Endodermal cell (in vitro differentiated cells): ENCODE measurements around the gene ARL5C. TPM values are rescaled to one million over a fixed set of nuclear protein-coding genes. Genes with fewer than 3 reads are reported as not detected.

ENCODE experiments used
- DNase-seq: peaks from one replicate; pipeline ENCODE4 v3.0.0-alpha.2; 2017
- H3K27ac ChIP-seq: 2 replicates; pipeline ENCODE4 v1.5.1; 2013; ENCODE audit warnings: mild to moderate bottlenecking, low read depth, low read length, moderate library complexity
- H3K27me3 ChIP-seq: 2 replicates; pipeline ENCODE4 v1.6.1; 2013; ENCODE audit warnings: mild to moderate bottlenecking, low read length, moderate library complexity; ENCODE audit not compliant: insufficient read depth, control insufficient read depth, poor library complexity, severe bottlenecking
- H3K36me3 ChIP-seq: 2 replicates; pipeline ENCODE4 v1.7.0; 2013; ENCODE audit warnings: mild to moderate bottlenecking, low read length, moderate library complexity; ENCODE audit not compliant: control insufficient read depth, insufficient read depth
- H3K4me1 ChIP-seq: one replicate; pipeline ENCODE4 v1.7.0; 2013; ENCODE audit warnings: low read length; ENCODE audit not compliant: control insufficient read depth, insufficient read depth
- H3K4me3 ChIP-seq: 2 replicates; pipeline ENCODE4 v1.5.1; 2013; ENCODE audit warnings: mild to moderate bottlenecking, low read length, moderate library complexity
- H3K9ac ChIP-seq: 2 replicates; pipeline ENCODE4 v1.6.1; 2013; ENCODE audit warnings: mild to moderate bottlenecking, low read length, moderate library complexity; ENCODE audit not compliant: poor library complexity, severe bottlenecking; ENCODE audit errors: extremely low read depth
- H3K9me3 ChIP-seq: 2 replicates; pipeline ENCODE4 v1.6.1; 2013; ENCODE audit warnings: mild to moderate bottlenecking, low read length, moderate library complexity; ENCODE audit not compliant: control insufficient read depth
- H3K27ac Mint-ChIP-seq: 2 replicates; pipeline ENCODE4 v1.8.0; 2020; ENCODE audit warnings: mixed read lengths
- H3K27me3 Mint-ChIP-seq: 2 replicates; pipeline ENCODE4 v1.8.0; 2021; ENCODE audit warnings: mild to moderate bottlenecking, mixed read lengths; ENCODE audit not compliant: insufficient read depth
- H3K36me3 Mint-ChIP-seq: 2 replicates; pipeline ENCODE4 v1.8.0; 2020; ENCODE audit warnings: low read depth, mixed read lengths
- H3K4me1 Mint-ChIP-seq: 2 replicates; pipeline ENCODE4 v1.8.0; 2020; ENCODE audit warnings: mixed read lengths
- H3K4me3 Mint-ChIP-seq: 2 replicates; pipeline ENCODE4 v1.8.0; 2020; ENCODE audit warnings: mild to moderate bottlenecking, moderate library complexity, mixed read lengths
- H3K9me3 Mint-ChIP-seq: 2 replicates; pipeline ENCODE4 v1.8.0; 2020; ENCODE audit warnings: mild to moderate bottlenecking, mixed read lengths
- WGBS, 2 experiments: methylation state at CpG; one replicate each; pipeline versions ENCODE4 v1.1.5 to v1.1.7; 2013; ENCODE audit warnings: missing lambda C conversion rate in 2 of 2, mixed read lengths in 1 of 2; ENCODE audit not compliant: insufficient coverage in 1 of 2, insufficient read length in 1 of 2; 5-methylcytosine and 5-hydroxymethylcytosine counted together
- long read RNA-seq, 4 experiments: library from polyadenylated mRNA in 2 of 4; library from RNA in 1 of 4; library from capped mRNA in 1 of 4; stranded (forward) in 3 of 4; unstranded in 1 of 4; transcript quantifications; one replicate each; pipeline ENCODE4 v2.0.0, GENCODE V29; 2020 to 2021; ENCODE audit warnings: inconsistent platforms in 1 of 4
- polyA plus RNA-seq, 2 experiments: library from polyadenylated mRNA; stranded (reverse); fragments of 50-300 nt; gene quantifications; one replicate each; pipeline ENCODE4 v1.2.3, GENCODE V29; 2013
- total RNA-seq, 2 donors: library from RNA; stranded (reverse); fragmentation: NEBNext Ultra II Directional in 1 of 2; extraction: Animal tissue kit (Norgen Biotek cat#: 25700) in 1 of 2; gene quantifications; 2 replicates in 1 of 2; 3 replicates in 1 of 2; pipeline ENCODE4 v1.2.1, GENCODE V29; 2021
- TF ChIP-seq, protein P1 (sequence below): fragments of 200-600 bp; sonication (generic); conservative IDR thresholded peaks from 2 replicates; pipeline ENCODE4 v1.5.0; 2021; ENCODE audit warnings: antibody characterized with exemption, mild to moderate bottlenecking

The ARL5C gene
- total RNA-seq, result not detected
- not detected for polyA plus RNA-seq (2013, experiment 1 of 2)
- polyA plus RNA-seq (2013, experiment 2 of 2), result not detected
- long read RNA-seq, experiment 1, result 0 reads
- long read RNA-seq, experiment 2, result 0 reads
- long read RNA-seq, experiment 3, result 0 reads
- long read RNA-seq, experiment 4, result 0 reads

GRCh38 chr17:39165841-39166349, at the start of gene ARL5C:
TSS of gene ARL5C (minus strand) at chr17:39166161. CDS start at chr17:39165760, 401 bp downstream.
- peaks cover 4% of the 10 kb centered on the region for H3K4me1 Mint-ChIP-seq

GRCh38 chr17:39213852-39214251, 47.9 kb upstream of the ARL5C start:
- H3K4me3 ChIP-seq, result no peak overlapping the region
- H3K4me3 Mint-ChIP-seq, result no peak overlapping the region
- 88 to 91% methylated on average over 6 to 9 of the region's 9 CpGs for WGBS, 2 experiments
- H3K36me3 ChIP-seq, result no peaks in the 10 kb centered on the region
- no peak overlapping the region for H3K9ac ChIP-seq
- H3K27me3 ChIP-seq, result peaks cover 50% of the 10 kb centered on the region
- H3K27ac ChIP-seq, result no peak overlapping the region
- peaks cover 4% of the 10 kb centered on the region for H3K4me1 Mint-ChIP-seq
- peak; percentile 79 for DNase-seq
- H3K36me3 Mint-ChIP-seq, result no peaks in the 10 kb centered on the region
- TF ChIP-seq, protein P1, sequence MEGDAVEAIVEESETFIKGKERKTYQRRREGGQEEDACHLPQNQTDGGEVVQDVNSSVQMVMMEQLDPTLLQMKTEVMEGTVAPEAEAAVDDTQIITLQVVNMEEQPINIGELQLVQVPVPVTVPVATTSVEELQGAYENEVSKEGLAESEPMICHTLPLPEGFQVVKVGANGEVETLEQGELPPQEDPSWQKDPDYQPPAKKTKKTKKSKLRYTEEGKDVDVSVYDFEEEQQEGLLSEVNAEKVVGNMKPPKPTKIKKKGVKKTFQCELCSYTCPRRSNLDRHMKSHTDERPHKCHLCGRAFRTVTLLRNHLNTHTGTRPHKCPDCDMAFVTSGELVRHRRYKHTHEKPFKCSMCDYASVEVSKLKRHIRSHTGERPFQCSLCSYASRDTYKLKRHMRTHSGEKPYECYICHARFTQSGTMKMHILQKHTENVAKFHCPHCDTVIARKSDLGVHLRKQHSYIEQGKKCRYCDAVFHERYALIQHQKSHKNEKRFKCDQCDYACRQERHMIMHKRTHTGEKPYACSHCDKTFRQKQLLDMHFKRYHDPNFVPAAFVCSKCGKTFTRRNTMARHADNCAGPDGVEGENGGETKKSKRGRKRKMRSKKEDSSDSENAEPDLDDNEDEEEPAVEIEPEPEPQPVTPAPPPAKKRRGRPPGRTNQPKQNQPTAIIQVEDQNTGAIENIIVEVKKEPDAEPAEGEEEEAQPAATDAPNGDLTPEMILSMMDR, result no peak
- H3K9me3 Mint-ChIP-seq, result no peaks in the 10 kb centered on the region
- no peaks in the 10 kb centered on the region for H3K9me3 ChIP-seq
- H3K4me1 ChIP-seq, result peaks cover 2% of the 10 kb centered on the region
- H3K27me3 Mint-ChIP-seq, result peaks cover 69% of the 10 kb centered on the region
- no peak overlapping the region for H3K27ac Mint-ChIP-seq

More at GRCh38 chr17:39165841-39166349, at the start of gene ARL5C:
- DNase-seq, result no peak
- TF ChIP-seq, protein P1, result no peak
- Histone ChIP-seq H3K36me3 (no peaks in the 10 kb centered on the region), H3K4me3 (peak within 1 kb of the TSS; percentile 87), H3K4me1 (no peaks in the 10 kb centered on the region), H3K27me3 (peaks cover 24% of the 10 kb centered on the region), H3K27ac (no peak within 1 kb of the TSS), H3K9me3 (no peaks in the 10 kb centered on the region), H3K9ac (no peak within 1 kb of the TSS)
- 76 to 86% methylated on average over 13 to 17 of the region's 17 CpGs for WGBS, 2 experiments
- Mint-ChIP-seq H3K4me3 (peak within 1 kb of the TSS; percentile 77), H3K27me3 (peaks cover 50% of the 10 kb centered on the region), H3K9me3 (peaks cover 7% of the 10 kb centered on the region), H3K27ac (no peak within 1 kb of the TSS), H3K36me3 (no peaks in the 10 kb centered on the region)

DNA sequence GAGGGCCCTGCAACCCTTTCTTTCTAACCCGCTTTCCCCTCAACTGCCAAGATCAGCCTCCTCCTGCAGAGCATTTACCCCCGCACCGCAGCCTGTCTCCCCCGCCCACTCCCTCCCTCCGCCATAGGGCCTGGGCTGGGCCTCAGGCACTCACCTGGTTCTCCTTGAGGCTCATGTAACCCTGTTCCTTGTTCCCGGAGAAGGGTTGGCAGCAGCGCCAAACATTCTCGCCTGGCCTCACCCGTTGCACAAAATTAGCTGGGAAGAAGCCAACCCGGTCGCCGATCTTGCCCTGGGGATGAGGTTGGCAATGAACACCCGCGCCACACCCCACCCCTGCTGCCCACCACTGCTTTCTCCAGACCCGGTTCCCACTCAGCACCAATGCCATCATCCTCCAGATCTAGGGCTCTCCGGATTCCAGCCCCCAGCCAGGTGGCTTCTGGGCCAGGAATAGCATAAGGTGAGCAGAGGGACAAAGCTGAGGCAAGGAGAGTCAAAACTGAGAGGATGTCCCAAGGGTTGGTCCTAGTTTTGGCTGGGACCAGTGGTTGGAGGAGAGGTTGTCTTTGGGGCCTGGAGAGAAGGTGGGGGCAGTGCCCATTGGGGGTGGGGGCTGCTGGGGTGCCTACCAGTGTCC, 47.0 kb upstream of the ARL5C start:
- no peak overlapping the region for H3K4me3 ChIP-seq
- no peaks in the 10 kb centered on the region for H3K36me3 Mint-ChIP-seq
- H3K36me3 ChIP-seq, result no peaks in the 10 kb centered on the region
- no peak overlapping the region for H3K9ac ChIP-seq
- peaks cover 4% of the 10 kb centered on the region for H3K4me1 ChIP-seq
- no peak overlapping the region for H3K27ac Mint-ChIP-seq
- 78 to 82% methylated on average over 13 to 16 of the region's 16 CpGs for WGBS, 2 experiments
- H3K4me3 Mint-ChIP-seq, result no peak overlapping the region
- H3K27me3 ChIP-seq, result peaks cover 41% of the 10 kb centered on the region
- H3K9me3 Mint-ChIP-seq, result no peaks in the 10 kb centered on the region
- TF ChIP-seq, protein P1, result peak; percentile 23
- H3K27ac ChIP-seq, result no peak overlapping the region
- H3K27me3 Mint-ChIP-seq, result peaks cover 62% of the 10 kb centered on the region
- DNase-seq, result peak; percentile 76
- H3K9me3 ChIP-seq, result no peaks in the 10 kb centered on the region
- peaks cover 6% of the 10 kb centered on the region for H3K4me1 Mint-ChIP-seq
